Fibroblast of pulmonary artery (primary cell): Measurements from ENCODE around the gene ADORA1.
A peak's percentile ranks its signal among the peaks of the same experiment; 100 is the strongest.

ENCODE experiments used
- DNase-seq: peaks from one replicate; pipeline ENCODE4 v3.0.0-alpha.2; 2010; ENCODE audit warnings: low read depth
- H3K4me3 ChIP-seq: replicated peaks from 2 replicates; pipeline ENCODE4 v1.5.1; 2011; ENCODE audit warnings: low read depth, mild to moderate bottlenecking, control low read depth, low read length, moderate library complexity
- TF ChIP-seq, protein P1 (sequence below): IDR thresholded peaks from 2 replicates; pipeline ENCODE4 v1.5.1; 2011; ENCODE audit warnings: mild to moderate bottlenecking, control low read depth, low read length, inconsistent platforms; ENCODE audit errors: missing control alignments

ADORA1 gene

DNA sequence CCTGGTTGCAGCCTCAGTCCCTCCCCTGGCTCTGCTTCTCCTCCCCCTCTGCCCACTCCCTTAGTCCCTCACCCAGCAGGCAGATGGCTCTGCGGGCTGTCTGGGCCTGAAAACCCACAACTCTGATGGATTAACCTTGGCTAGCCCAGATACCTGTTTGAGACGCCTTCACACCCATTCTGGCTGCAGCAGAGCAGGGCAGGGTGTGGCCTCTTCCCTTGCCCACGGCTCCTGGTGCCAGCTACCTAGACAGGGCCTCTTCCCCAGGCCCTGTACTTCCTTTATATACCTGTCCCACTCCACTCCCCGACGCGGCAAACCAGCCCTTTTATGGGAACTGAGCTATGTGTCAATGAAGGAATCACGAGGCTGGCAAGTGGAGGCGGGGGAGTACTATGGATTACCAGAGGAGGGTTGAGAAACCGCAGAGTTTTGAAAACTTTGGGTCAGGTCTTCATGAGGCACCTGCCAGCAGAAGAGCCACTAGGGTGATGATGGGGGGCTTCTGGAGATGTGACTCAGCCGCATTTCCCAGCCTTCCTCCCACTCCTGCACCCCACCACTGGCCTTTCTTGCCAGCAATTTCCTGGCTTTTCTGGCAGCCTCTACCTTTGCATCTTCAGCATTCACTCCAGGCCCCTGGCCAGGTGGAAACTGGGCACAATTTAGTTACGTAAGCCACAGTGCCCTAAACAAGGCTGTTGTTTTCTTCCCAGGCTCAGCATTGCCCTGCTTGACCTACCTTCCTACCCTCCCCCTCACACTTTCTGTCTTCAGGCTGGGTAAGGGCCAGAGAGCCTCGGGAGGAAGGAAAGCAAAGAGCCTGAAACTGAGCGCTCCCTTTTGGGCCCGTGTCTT lies 59.1 kb downstream of the ADORA1 start, which contains the start of gene CHI3L1:
TSS of gene CHI3L1 (minus strand) at position 259 of the 858 bp plus-strand sequence. CDS start at position 178, 81 bp downstream.
- DNase-seq: peak; percentile 90
- H3K4me3 ChIP-seq: peak within 1 kb of the TSS; percentile 34
- TF ChIP-seq, protein P1, sequence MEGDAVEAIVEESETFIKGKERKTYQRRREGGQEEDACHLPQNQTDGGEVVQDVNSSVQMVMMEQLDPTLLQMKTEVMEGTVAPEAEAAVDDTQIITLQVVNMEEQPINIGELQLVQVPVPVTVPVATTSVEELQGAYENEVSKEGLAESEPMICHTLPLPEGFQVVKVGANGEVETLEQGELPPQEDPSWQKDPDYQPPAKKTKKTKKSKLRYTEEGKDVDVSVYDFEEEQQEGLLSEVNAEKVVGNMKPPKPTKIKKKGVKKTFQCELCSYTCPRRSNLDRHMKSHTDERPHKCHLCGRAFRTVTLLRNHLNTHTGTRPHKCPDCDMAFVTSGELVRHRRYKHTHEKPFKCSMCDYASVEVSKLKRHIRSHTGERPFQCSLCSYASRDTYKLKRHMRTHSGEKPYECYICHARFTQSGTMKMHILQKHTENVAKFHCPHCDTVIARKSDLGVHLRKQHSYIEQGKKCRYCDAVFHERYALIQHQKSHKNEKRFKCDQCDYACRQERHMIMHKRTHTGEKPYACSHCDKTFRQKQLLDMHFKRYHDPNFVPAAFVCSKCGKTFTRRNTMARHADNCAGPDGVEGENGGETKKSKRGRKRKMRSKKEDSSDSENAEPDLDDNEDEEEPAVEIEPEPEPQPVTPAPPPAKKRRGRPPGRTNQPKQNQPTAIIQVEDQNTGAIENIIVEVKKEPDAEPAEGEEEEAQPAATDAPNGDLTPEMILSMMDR: no peak

DNA sequence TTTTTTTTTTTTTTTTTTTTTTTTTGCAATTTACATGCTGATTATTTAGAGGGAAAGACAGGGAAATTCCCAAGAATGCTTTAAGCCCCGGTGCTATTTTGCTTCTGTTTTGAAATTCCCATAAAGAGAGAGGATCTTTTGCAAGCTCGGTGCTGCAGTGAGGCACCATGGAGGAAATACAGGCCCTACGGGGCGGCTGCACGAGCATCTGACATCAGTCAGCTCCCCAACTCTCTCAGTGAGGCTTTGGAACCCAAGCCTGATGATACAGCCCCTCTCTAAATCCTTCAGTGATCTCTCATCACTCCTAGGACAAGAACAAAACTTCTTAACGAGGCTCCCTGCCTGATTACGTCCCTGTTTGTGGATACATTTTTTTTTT lies 59.8 kb downstream of the ADORA1 start:
- no peak overlapping the region for H3K4me3 ChIP-seq
- no peak for DNase-seq
- TF ChIP-seq, protein P1: no peak

DNA sequence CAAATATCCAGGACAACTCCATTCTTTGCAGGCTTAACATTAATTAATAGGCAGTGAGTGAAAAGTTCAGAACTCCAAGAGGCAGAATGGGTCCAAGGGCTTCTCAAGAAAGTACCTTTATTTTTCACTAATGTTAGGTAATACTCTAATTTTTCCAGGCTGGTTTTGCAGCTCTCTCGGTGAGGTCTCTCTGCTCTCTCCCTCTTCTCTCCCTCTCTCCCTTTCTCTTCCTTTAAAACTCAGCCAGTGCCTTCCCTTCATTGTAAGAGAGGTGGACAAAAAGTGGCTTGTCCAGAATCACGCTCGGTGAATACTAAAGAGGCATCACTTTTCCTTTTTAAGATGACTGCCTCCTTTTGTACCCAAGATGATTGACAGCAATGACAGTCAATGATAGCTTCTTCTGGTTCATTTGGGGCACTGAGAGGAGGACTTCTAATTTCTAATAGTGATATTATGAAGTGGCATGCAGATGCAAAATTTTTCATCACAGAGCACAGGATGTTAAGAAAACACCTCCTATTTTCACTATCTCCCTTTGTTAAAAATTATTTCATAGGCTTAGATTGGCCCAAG lies 60.3 kb downstream of the ADORA1 start:
- no peak overlapping the region for H3K4me3 ChIP-seq
- DNase-seq: no peak
- TF ChIP-seq, protein P1: no peak

DNA sequence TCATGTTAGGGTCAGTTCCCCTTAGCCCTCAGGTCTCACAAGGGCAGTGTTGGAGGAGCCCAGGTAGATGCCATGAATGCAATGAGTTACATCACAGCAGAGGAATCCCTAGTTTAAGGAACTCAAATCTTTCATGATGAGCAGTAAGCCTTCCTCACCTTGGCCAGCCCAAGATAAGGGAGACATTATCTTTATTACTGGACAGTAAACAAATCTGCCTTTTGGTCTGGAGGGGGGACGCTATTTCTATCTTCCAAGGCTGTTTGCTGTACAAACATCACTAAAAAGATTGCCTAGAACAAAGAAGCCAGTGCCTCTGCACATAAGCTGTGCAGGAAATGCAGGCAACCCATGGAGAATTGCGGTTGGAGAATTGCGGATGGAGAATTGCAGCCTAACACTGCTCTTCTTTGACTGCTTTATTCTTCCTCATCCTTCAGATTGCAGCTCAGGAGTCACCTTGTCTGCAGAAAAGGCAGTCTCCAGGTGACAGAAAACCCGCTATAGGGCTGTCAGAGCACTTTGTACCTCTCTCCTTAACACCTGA lies 61.2 kb downstream of the ADORA1 start:
- DNase-seq: no peak
- TF ChIP-seq, protein P1: no peak
- H3K4me3 ChIP-seq: no peak overlapping the region

DNA sequence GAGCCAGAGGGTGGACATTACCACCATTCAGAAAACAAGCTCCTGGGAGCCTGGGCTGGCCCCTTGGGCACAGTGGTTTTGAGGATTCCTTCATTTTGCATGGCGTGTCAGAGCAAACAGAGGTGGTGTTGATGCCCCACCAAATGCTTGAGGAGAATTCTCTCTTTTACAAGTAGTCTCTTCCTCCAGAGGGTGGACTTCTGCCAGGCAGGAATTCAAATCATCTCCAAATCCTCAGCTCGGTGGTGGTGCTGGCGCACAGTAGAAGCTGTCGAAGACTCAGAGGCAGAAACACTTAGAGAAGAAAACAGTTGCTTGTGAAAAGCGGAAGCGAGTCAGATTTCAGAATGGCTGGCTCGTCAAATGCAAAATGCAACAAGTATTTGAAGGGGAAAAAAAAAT lies 62.4 kb downstream of the ADORA1 start:
- DNase-seq: no peak
- H3K4me3 ChIP-seq: no peak overlapping the region
- TF ChIP-seq, protein P1: no peak

DNA sequence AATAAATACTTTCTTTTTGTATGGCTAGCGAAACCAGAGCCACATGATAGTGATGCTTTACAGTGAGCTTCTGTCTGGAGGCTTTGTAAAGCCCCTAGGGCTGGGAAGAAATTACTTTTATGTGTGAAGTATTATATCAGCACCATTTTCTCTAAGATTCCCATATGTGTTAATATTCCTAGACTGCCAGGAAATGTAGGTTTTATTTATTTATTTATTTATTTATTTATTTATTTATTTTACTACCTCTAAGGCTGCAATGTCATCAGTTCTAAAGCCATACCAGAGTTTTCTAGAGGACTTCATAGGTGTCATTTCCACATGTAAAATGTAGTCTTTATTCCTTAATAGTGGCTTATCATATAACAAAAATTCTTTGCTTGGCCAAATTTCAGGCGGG lies 63.4 kb downstream of the ADORA1 start:
- TF ChIP-seq, protein P1: no peak
- no peak overlapping the region for H3K4me3 ChIP-seq
- no peak for DNase-seq
